Measurements from ENCODE around the gene MRPS15.
"Not testable (repeated sequence)": the region's sequence is repeated elsewhere in the genome, so short reads cannot be mapped to it uniquely, and the experiment has no call there.

Gene MRPS15

DNA sequence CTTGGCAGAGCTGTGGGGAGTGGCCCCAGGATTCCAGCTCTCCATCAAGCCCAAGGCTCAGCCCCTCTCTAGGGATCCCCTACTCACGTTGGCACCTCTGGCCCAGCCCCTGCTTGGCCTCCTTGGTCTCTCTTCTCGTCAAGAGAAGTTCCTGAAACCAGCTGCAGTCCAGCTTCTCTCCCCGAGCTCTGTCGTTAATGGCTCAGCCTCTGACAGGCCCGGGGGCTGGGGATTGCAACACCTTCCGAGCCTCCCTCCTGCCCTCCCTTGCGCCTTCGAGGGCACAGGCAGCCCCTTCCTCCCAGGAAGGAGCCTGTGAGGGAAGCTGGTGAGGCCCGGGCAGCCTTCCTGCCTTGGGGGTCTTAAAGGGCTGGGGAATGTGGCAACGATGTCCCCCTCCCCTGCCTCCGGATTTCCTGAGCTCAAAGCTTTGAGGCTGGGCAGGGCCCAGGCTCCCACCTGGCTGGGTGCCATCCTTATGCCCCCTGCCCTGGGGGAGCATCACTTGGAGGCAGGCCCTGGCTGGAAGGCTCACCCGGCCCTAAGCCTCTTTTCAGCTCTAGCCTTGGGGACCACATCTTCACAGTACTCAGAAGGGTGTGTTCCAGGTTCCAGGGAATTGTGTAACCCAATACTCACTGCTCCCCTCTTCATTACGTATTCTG lies 18.7 kb upstream of the MRPS15 start, which contains the start of gene CSF3R:
Gene CSF3R (minus strand): TSS at position 190 of the 665 bp plus-strand sequence. CDS start 3,417 bp downstream, outside the sequence.
- DNase-seq, result no peak

DNA sequence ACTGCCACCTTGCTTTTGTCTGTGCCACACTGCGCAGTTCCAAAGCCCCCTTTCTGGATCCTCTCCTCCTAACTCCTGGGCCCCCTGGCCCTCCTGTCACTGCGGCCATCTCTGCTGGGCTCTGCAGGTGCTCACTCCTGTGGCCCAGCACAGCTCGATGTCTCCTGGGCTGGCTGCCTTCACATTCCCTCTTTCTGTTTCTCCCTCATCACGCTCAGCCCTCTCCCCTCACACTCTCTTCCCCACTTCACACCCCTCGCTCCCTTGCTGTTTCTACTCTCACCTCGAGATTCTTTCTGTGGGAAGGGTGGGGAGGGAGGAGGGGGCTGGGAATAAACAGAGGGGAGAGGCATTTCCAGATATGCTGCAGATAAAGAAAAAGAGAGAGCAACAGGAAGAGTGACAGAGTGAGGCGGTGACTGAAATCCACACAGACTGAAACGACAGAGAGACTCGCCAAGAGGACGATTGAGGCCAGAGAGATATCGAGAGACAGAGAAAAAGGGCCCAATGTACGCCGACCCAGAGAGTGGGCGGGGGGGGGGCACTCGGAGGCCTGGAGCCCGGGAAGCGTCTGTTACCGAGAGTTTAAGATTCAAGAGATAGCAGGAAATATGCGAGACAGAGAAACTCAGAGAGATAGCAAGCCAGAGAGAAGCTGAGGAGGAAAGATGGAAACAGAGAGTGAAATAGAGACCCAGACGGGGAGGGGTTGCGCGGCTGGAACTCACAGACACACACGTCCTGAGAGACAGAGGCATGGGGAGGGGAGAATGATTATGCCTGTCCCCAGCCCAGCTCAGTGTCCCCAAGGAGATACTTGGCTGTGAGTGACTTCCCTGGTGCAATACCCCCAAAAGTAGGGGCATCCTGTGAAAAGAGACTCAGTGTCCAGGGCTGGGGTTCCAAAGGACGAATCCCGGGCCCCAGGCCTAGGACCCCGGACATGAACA lies 17.9 kb upstream of the MRPS15 start:
- DNase-seq, result no peak

DNA sequence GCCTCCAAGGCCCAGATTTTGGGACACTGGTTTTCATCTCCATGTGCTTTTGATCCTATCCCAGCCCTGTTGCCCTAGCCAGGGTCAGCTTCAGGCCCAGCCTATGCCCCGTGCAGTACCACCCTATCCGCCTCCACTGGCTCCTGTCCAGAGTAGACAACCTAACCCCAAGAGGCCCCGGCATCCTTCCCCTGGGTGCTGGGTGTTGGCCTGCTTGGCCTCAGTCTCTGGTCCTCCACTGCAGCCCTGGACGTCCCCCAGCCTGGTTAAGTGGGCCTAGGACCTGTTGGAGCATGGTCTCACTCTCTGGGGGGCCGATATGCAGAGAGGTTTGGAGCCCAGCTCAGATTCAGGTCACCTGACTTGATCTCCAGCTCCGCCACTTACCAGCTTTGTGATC lies 16.9 kb upstream of the MRPS15 start:
- no peak for DNase-seq

DNA sequence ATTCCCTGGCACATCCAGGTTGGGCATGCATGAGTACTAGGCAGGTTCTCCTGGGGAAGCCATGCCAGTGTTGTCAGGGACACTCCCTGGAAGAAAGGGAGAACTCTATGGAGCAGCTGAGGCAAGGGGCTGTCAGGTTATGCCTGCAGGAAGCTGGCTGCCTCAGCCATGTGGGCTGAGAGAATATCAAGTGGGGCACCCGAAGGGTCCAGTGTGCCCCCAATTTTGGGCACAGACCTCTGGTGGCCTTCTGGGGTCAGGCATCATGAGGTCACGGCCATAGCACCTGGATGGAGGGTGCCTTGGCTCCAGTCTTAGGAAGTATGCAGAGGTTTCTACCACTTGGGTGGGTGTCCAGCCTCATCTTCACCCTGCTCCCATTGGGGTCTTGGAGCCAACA lies 16.0 kb upstream of the MRPS15 start:
- no peak for DNase-seq

DNA sequence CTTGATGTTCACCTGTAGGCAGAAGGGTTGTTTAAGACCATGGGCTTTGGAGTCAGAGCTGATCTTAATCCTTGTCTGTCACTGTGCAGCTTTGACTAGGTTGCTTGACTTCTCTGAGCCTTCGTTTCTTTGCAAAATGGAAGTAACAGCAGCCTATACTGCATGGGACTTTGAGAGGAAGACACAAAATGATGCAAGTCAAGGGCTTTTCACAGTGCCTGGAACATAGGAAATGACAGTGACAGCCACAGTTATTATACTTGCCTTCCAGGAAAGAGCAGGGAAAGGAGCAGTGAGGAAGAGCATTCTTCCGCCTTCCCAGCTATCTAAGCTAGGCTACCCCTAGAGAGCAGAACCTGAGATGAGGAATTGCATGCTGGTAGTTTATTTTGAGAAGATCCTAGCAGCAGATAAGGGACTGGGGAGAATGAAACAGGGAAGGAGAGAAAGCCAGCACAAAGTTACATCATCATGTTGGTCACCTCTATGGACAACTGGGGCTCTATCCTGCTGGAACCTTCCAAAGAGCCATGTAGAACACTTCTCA lies 15.4 kb upstream of the MRPS15 start:
- no peak for DNase-seq

DNA sequence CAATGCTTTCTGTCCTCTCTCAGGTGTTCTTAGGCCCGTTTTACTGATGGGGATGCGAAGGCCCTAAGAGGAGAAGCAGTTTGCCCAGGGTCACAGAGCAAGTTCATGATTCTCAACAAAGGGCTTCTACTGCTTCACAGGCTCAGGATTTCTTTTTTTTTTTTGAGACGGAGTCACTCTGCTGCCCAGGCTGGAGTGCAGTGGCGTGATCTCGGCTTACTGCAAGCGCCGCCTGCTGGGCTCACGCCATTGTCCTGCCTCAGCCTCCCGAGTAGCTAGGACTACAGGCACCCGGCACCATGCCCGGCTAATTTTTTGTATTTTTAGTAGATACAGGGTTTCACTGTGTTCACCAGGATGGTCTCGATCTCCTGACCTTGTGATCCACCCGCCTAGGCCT lies 13.4 kb upstream of the MRPS15 start:
- not testable (repeated sequence) for DNase-seq

DNA sequence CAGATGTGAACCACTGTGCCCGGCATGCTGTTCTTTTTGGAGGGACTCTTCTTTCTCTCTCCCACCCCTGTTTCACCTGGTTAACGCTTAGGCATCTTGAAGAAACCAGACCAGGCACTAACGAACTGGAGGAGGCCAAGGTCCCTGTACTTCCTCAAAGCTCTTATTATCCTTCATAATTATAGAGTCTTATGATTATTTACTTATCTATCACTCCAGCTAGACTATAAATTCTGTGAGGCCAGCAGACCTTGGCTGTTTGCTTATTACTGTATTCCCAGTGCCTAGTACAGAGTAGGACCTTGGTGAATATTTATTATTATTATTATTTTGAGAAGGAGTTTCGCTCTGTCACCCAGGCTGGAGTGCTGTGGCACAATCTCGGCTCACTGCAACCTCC lies 12.8 kb upstream of the MRPS15 start:
- DNase-seq, result no peak

DNA sequence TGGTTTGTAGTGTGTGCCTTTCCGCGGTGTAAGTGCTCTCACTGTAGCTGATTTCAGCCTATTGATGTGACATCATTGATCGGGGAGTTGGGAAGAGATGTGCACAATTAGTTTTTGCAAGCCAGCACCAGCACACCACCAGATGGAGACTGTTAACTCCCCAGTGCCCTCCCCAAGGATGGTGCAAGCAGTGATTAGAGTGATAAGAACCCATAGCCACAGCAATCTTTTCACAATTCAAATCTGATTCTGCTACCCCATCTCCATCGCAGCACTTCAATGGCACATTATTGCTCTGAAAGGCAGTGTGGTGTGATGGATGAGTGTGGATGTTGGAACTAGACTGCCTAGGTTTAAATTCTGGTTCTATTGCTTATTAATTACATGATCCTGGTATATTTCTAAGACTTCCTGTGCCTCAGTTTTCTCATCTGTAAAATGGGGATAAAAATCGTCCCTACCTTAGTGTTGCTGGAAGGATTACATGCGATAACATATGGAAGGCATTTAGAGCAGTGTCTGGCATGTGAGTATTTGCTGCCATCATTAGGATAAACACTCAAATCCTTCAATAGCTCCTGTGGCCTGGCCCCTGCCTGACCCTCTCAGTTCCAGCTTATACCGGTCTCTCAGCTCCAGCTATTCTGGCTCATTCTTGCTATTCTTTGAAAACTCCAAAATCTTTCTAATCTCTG lies 11.9 kb upstream of the MRPS15 start:
- DNase-seq, result no peak

DNA sequence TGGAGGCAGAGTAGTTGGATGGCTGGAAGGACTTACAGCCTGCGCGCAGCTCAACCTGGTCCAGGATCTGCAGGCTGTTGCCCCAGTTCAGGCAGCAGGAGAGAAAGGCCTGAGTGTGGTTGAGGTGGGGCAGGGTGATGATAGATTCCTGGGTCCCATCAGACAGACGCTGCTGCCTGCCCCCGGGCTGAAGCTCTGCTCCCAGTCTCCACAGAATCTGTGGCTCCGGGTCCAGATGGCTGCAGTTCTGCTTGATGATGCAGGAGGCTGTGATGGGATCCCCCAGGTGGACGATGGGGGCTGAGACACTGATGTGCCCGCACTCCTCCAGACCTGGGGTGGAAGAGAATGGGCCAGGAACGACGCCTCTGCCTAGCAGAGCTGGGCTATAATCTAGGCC lies 11.2 kb upstream of the MRPS15 start:
- DNase-seq, result no peak

DNA sequence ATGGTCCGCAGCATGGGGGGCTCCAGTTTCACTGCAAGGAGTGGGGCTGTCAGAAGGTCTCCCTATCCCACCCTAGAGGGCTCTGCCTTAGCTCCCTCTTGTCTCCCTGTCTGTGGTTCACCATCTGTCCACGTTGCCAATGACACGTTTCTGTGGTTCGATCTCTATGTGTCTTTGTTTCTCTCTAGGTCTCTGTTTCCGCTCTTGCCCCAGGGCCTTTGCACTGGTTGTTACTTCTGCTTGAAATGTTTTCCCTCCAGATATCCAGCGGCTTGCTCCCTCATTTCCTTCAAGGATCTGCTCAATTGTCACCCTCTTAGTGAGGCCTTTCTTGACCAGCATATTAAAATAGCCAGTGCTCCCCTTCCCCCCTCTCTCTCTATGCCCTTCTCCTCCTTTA lies 8.5 kb upstream of the MRPS15 start:
- DNase-seq, result no peak

DNA sequence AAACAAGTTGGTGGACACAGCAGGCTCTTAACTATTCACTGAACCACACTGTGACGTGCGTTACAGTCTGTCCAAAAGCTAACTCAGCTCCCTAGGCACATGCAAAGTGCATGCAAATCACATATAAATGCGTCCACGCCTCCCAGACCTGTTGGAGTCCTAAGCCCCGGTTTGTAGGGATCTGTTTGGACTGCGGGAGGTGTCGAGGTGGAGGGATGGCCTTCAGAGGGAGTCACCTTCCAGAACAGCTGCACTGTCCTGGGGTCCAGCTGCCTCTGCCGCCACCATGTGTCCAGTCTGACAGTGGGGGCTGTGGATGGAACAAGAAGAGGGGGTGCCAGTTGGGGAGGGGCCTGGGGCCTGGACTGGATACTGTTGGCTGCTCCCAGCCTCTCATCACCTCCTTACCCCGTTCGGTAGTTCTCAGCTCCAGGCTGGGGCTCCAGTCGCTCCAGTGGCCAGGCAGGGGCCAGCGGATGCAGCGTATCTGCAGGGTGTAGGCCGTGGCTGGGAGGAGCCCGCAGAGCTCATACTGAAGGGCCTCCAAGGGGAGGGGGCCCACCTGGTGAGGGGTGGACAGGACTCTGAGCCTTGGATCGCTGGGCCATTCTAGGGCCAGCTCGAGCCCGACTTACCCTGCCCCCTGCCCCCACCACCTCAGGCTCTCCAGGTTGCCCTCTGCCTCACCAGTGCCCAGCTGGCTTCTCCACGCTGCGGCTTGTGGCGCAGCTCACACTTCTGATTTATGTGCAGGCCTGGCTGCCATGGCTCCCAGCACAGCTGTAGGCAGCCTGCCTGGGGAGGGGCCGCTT lies 7.9 kb upstream of the MRPS15 start:
- no peak for DNase-seq

DNA sequence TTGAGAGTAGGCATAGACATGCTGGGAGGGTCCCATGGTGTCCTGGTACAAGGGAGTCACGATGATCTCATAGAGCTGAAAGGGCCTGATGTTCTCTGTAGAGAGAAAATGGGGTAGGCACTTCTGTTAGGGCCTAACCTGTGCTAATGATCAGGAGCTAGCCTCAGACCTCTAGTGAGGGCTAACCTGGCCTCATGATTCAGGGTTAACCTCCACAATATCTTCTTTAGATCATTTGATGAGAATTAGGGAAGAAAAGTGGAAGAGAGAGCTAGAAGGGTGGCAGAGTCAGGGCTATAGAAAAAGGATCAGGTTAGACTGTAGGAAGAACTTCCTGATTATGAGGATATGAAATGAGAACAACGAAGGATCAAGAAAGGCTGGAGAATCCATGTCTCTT lies 5.0 kb upstream of the MRPS15 start:
- DNase-seq, result no peak

DNA sequence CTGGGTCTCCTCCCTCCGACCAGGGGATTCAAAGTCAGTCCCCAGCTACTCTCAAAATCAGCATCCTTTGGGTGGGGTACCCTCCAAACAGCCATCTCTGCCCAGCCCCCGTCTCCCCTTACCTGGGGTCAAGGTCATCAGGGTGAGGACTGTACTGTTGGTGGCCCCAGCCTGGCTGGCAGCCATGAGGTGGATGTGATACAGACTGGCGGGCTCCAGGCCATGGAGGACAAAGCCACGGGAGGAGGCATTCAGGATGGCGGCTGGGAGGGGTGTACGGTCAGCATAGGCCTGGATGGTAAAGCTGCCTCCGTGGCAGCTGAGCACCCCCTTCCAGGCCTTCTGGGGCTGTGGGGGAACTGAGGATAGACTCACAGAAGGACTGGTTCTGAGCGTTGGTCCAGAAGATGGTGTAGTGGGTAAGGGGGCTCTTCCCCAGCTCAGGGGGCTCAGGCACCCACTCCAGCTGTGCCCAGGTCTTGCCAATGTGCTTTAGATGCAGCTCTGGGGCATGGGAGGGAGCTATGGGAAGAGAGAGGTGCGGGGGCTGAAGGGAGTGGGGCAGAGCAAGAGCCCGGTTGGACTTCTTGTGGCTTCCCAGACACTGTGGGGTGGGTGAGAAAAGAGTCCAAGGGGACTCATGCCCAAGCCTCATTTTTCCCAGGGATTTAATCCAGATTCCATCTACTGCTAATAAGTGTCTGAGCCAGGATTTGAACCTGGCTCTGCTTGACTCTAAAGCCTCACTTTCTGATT lies 3.7 kb upstream of the MRPS15 start:
- no peak for DNase-seq

DNA sequence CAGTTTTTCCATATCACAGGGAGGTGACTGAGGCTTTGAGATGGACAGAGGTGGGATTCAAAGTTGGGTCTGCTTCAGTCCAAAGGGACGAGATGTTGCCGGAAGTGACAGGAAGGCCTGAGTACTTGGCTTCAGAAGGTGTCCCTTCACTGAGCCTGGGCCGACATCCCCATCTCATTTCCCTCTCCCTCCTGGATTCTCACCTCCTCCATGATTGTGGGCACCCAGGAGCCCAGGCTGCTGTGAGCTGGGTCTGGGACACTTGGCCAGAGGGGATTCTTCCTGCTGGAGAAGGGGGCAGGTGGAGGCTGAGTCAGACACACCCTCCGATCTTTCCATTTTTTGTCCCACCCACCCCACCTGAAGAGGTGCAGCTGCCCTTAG lies 2.8 kb upstream of the MRPS15 start:
- no peak for DNase-seq

DNA sequence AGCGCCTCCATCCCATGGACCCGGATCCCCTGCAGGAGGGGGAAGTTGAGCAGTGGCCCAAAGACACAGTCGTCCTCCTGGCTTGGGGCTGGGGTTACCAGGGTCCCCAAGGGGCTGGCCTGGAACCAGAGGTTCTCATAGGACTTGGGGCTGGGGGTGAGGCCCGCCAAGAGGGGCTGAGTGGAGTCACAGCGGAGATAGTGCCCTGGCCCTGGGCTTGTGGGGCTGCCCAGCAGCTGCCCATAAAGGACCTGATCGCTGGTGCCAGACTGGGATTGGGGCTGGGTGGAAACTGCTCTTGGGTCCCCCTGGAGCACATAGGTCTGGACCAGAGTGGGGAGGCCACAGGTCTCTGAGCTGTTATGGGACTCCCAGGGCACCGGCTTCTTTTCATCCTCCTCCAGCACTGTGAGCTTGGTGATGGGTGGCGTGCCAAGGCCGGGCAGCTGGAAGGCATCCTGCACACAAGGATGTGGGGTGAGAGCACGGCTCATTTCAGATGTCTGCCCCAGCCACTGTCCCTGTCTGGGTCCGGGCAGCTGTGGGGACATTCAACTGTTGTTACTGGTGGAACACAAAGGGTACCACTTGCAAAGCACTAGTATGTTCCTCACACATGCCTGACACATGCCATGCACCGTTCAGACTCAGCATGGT lies 2.3 kb upstream of the MRPS15 start:
- DNase-seq, result no peak

DNA sequence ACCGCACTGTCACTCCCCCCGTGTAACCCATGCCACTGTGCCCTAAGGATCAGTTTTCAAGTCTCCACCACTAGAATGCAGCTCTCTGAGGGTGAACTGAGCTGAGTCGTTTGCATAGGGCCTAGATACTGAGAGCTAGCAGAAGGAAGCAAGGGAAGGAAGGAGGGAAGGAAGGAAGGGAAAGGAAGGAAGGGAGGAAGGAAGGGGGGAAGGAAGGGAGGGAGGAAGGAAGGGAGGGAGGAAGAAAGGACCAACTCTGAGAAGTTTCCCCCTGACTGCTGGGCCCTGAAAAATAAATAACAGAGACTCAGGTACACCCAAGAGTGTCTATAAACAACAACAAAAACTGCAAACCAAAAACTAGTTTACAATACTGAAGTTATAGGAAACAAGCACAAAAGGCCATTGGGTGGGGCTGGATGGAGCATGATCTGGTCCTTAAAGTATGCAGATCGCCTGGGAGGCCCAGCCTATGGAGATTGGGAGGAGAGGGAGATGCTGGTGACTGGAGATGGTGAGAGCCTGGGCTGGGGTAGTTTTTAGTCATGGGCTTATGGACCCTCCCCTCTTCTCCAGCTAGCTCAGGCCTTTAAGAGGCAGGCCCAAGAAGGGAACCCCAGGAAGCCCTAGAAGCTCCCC lies 1.7 kb upstream of the MRPS15 start:
- DNase-seq, result peak; percentile 38

DNA sequence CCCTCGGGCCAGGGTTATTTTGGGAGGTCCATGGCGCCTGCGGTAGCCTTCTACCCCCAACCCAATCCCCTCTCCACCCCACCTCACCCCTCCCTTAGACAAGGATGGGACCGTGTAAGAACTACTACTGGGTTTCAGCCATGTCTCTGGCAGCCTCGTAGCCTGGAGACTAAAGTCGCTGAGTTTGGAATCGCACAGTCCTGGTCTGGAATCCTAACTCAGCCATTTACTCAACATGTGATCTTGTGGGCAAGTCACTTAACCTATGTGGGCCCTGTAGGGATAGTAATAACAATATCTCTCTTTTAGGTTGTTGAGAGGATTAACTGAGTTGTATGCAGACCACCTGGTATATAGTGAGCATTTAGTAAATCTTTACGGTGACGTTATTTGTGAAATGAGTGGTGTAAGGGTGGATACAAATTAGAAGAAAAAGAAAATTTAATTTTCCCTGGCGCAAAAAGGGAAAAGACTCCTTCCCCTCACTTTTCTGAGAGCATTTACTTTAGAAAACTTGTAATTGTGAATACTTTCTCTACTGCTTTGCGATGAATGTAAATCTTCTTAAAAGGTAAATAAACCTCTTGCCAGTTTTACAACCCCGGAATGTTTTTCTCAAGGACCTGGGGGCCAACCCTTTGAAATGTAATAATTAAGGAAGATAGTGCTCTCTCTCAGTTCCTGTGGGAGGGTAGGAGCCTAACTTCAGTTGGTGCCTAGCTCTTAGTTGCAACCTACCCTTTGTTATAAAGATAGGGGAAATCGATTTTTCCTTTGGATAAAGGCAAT lies 615 bp upstream of the MRPS15 start:
- DNase-seq, result peak; percentile 22

DNA sequence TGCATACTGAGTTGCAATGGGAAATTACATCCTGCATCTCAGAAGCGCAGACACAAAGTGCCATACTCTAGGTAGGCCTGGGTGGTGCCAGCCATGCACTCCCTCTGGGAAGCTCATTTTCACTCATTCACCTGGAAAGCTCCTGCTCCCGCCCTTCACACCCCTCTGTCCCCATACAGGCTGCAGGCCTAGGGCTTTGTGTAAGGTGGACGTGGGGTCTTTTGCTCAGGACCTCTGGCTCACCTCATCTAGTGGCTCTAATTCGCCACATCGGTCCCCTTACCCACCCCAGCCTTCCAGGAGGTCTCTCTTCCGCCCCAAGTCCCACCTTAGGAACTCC lies 751 bp downstream of the MRPS15 start:
- DNase-seq, result no peak

DNA sequence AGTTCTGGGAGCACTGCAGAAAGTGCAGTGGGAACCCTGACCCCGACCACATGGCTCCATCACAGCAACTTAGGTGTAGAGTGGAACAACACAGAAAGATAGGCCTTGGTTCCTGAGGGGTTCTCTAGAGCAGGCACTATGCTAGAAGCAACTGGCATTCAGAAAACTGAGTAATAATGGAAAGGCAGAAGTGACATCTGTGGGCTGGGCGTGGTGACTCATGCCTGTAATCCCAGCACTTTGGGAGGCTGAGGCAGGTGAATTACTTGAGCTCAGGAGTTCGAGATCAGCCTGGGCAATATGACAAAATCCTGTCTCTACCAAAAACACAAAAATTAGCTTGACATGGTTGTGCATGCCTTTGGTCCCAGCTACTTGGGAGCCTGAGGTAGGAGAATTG lies 5.3 kb downstream of the MRPS15 start:
- no peak for DNase-seq

DNA sequence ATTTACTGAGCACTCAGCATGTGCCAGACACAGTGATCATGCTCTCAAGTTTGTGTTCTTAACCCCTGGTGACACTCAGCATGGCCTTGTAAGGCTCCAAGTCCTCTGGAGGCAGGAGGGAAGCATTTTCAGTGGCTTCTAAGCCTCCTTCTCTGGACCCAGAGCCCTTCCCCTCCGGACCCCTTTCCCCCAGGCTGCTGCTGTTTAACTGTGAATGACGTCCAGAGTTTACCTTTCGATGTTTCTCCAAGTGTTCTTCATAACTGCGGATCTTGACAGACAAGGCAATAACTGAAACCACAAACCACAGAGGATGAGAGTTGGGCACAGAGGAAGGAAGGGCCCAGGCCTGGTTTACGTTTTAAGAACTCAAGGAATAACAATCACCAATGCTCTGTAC lies 6.5 kb downstream of the MRPS15 start:
- DNase-seq, result no peak

All from HCEC 1CT (cell line).